A549 (cell line): ENCODE measurements around the gene PPTC7. TPM values are rescaled to one million over a fixed set of nuclear protein-coding genes. Genes with fewer than 3 reads are reported as not detected.

Experiments
- ATAC-seq, 2 experiments: fragments of 200-7000 bp in 1 of 2; fragments of >200 bp in 1 of 2; cut with Nextera tagmentation in 1 of 2; cut with Tn5 transposase in 1 of 2; 3 replicates each; pipeline versions ENCODE4 v1.8.0 to v1.9.1; 2018 to 2020; ENCODE audit warnings: mild to moderate bottlenecking in 1 of 2, moderate library complexity in 1 of 2
- CTCF ChIA-PET: fragments of 300-600 bp; sonication (Branson Sonifier 250); formaldehyde crosslinking; extraction: SDS; loops from one replicate; lab custom pipeline; 2021; ENCODE audit warnings: antibody characterized with exemption, inconsistent platforms; lab: Yijun Ruan, JAX
- POLR2A ChIA-PET: fragments of 350-600 bp; formaldehyde crosslinking; extraction: SDS; loops from one replicate; lab custom pipeline; 2021; ENCODE audit warnings: antibody characterized with exemption, inconsistent platforms; lab: Yijun Ruan, JAX
- DNase-seq, 2 experiments: peaks; one replicate each; pipeline versions ENCODE4 v3.0.0 to v3.0.0-alpha.2; 2011 to 2016; ENCODE audit warnings: low read depth in 1 of 2, low spot score in 1 of 2
- FAIRE-seq: peaks from 2 replicates; lab custom pipeline; 2011; peaks lifted over from hg19 to GRCh38; lab: Jason Lieb, UNC
- H3K27ac ChIP-seq, 2 experiments: fragments of >200 bp; sonication (Bioruptor Twin); formaldehyde crosslinking; 3 replicates each; pipeline ENCODE4 v1.5.1; 2016 to 2017
- H3K4me1 ChIP-seq: fragments of >200 bp; sonication (Bioruptor Twin); formaldehyde crosslinking; 3 replicates; pipeline ENCODE4 v1.6.1; 2016
- H3K4me2 ChIP-seq: fragments of >200 bp; sonication (Bioruptor Twin); formaldehyde crosslinking; 3 replicates; pipeline ENCODE4 v1.6.1; 2016
- H3K4me3 ChIP-seq: fragments of >200 bp; sonication (Bioruptor Twin); formaldehyde crosslinking; 3 replicates; pipeline ENCODE4 v1.5.1; 2016
- H3K9me3 ChIP-seq: fragments of >200 bp; sonication (Bioruptor Twin); formaldehyde crosslinking; 3 replicates; pipeline ENCODE4 v1.6.1; 2016
- ATOH8 ChIP-seq: fragments of 250-450 bp; sonication (Bioruptor Pico); IDR thresholded peaks from 2 replicates; pipeline ENCODE4 v1.5.0; 2020; ENCODE audit warnings: low read depth, mild to moderate bottlenecking, moderate library complexity
- CEBPB ChIP-seq, 2 experiments: fragments of >200 bp in 1 of 2; sonication (Bioruptor Twin) in 1 of 2; formaldehyde crosslinking in 1 of 2; IDR thresholded peaks; 2 replicates each; pipeline ENCODE4 v1.6.1; 2012 to 2016
- CHD2 ChIP-seq: fragments of 150-350 bp; IDR thresholded peaks from 2 replicates; pipeline ENCODE4 v1.6.1; 2014; ENCODE audit warnings: low read length; ENCODE audit not compliant: partially characterized antibody
- CTCF ChIP-seq: fragments of >200 bp; sonication (Bioruptor Twin); formaldehyde crosslinking; IDR thresholded peaks from 3 replicates; pipeline ENCODE4 v1.5.1; 2016
- E2F6 ChIP-seq: IDR thresholded peaks from 2 replicates; pipeline ENCODE4 v1.6.1; 2012; ENCODE audit warnings: low read depth, borderline replicate concordance
- EHF ChIP-seq: fragments of 250-450 bp; sonication (Bioruptor Pico); IDR thresholded peaks from 2 replicates; pipeline ENCODE4 v1.5.0; 2020; ENCODE audit warnings: mild to moderate bottlenecking
- ESRRA ChIP-seq: fragments of 150-350 bp; IDR thresholded peaks from 2 replicates; pipeline ENCODE4 v1.6.1; 2014; ENCODE audit warnings: mild to moderate bottlenecking, low read length, borderline replicate concordance
- FOSL2 ChIP-seq, 2 experiments: fragments of 450-650 bp in 1 of 2; fragments of >200 bp in 1 of 2; sonication (Bioruptor Twin) in 1 of 2; formaldehyde crosslinking; IDR thresholded peaks; 2 replicates each; pipeline versions ENCODE4 v1.5.0 to v1.6.1; 2016 to 2020; ENCODE audit warnings: mild to moderate bottlenecking in 1 of 2, moderate library complexity in 1 of 2
- FOXS1 ChIP-seq: fragments of 250-450 bp; sonication (Bioruptor Pico); IDR thresholded peaks from 2 replicates; pipeline ENCODE4 v1.5.0; 2020; ENCODE audit warnings: mild to moderate bottlenecking, moderate library complexity
- HOXB13 ChIP-seq: fragments of 250-450 bp; sonication (Bioruptor Pico); IDR thresholded peaks from 2 replicates; pipeline ENCODE4 v1.5.0; 2020; ENCODE audit warnings: low read depth, mild to moderate bottlenecking, moderate library complexity
- JUNB ChIP-seq: fragments of >200 bp; sonication (Bioruptor Twin); formaldehyde crosslinking; IDR thresholded peaks from 2 replicates; pipeline ENCODE4 v1.6.1; 2016
- NR3C1 ChIP-seq: fragments of >200 bp; sonication (Bioruptor Twin); formaldehyde crosslinking; IDR thresholded peaks from 3 replicates; pipeline ENCODE4 v1.6.1; 2017
- PHF8 ChIP-seq: fragments of 200-600 bp; sonication (generic); IDR thresholded peaks from 2 replicates; pipeline ENCODE4 v1.6.1; 2016; ENCODE audit warnings: low read depth, mild to moderate bottlenecking, antibody characterized with exemption, moderate library complexity, borderline replicate concordance
- RAD21 ChIP-seq, 2 experiments: fragments of >200 bp in 1 of 2; sonication (Bioruptor Twin) in 1 of 2; formaldehyde crosslinking in 1 of 2; IDR thresholded peaks in 1 of 2; conservative IDR thresholded peaks in 1 of 2; 2 replicates in 1 of 2; 3 replicates in 1 of 2; pipeline ENCODE4 v1.6.1; 2012 to 2018; ENCODE audit warnings: inconsistent platforms in 1 of 2
- RCOR1 ChIP-seq: fragments of 150-350 bp; IDR thresholded peaks from 2 replicates; pipeline ENCODE4 v1.6.1; 2014; ENCODE audit warnings: antibody characterized with exemption, low read length, low read depth
- REST ChIP-seq: fragments of 200-600 bp; sonication (generic); IDR thresholded peaks from 2 replicates; pipeline ENCODE4 v1.6.1; 2016; ENCODE audit warnings: antibody characterized with exemption, mild to moderate bottlenecking, moderate library complexity
- RNF2 ChIP-seq: fragments of 200-600 bp; sonication (generic); IDR thresholded peaks from 2 replicates; pipeline ENCODE4 v1.6.1; 2016; ENCODE audit warnings: low read depth, mild to moderate bottlenecking, antibody characterized with exemption, moderate library complexity, borderline replicate concordance
- TP53 ChIP-seq: fragments of 250-450 bp; sonication (Bioruptor Pico); IDR thresholded peaks from 2 replicates; pipeline ENCODE4 v1.5.0; 2021; ENCODE audit warnings: mild to moderate bottlenecking, moderate library complexity
- ZC3H11A ChIP-seq: fragments of 450-650 bp; IDR thresholded peaks from 2 replicates; pipeline ENCODE4 v1.6.1; 2014; ENCODE audit warnings: antibody characterized with exemption, mild to moderate bottlenecking
- ZNF302 ChIP-seq: fragments of 250-450 bp; sonication (Bioruptor Pico); IDR thresholded peaks from 2 replicates; pipeline ENCODE4 v1.9.0; 2021; ENCODE audit warnings: inconsistent platforms, mild to moderate bottlenecking, moderate library complexity
- WGBS: methylation state at CpG from one replicate; pipeline ENCODE4 v1.1.6; 2017; ENCODE audit errors: missing lambda C conversion rate; 5-methylcytosine and 5-hydroxymethylcytosine counted together
- polyA plus RNA-seq, 4 experiments: library from polyadenylated mRNA; depleted of rRNA in 3 of 4; stranded (reverse); fragments of >200 nt; fragmentation: RNase III in 1 of 4; extraction: RNeasy Plus Mini Kit Qiagen cat#74134 plus additional on column Dnase treatment in 1 of 4; gene quantifications; 2 replicates in 3 of 4; 3 replicates in 1 of 4; pipeline ENCODE4 v1.2.3, GENCODE V29; 2011 to 2017

The PPTC7 gene
- polyA plus RNA-seq, 2 of the 4 experiments (the other 2 are of a cell fraction): 15.1 to 30.3 TPM

- Histone ChIP-seq H3K4me2 (no peak overlapping the region), H3K9me3 (no peaks in the 10 kb centered on the region), H3K27ac (no peak overlapping the region), H3K4me1 (peaks cover 15% of the 10 kb centered on the region; the same call in 2 of the 3 replicates), H3K4me3 (no peak overlapping the region)
- ATAC-seq (no peak), FAIRE-seq (no peak), DNase-seq (no peak)
- CTCF ChIA-PET: interaction anchor here (1.4 to 10.7 kb wide), 3 partner anchors 15 to 72 kb away, joined by 5 to 130 read pairs (median 5); no protein-coding TSS in a partner anchor
- no peak for TF ChIP-seq CHD2
- TF ChIP-seq RNF2: no peak
- no peak for TF ChIP-seq HOXB13 (CRISPR knock-in tag)
- TF ChIP-seq E2F6: no peak
- no peak for TF ChIP-seq RAD21 (conservative IDR thresholded peaks at IDR 0.05 in 1 of 2, IDR thresholded peaks at IDR 0.05 in 1 of 2)
- TF ChIP-seq ATOH8: no peak
- no peak for TF ChIP-seq PHF8
- TF ChIP-seq ESRRA: no peak
- TF ChIP-seq REST: no peak
- no peak for TF ChIP-seq ZNF302 (CRISPR knock-in tag)
- TF ChIP-seq FOSL2 (IDR thresholded peaks at IDR 0.05): no peak
- TF ChIP-seq FOSL2 (CRISPR knock-in tag; IDR thresholded peaks at IDR 0.05): no peak
- TF ChIP-seq CEBPB (IDR thresholded peaks at IDR 0.05): no peak
- TF ChIP-seq FOXS1 (CRISPR knock-in tag): no peak
- no peak for TF ChIP-seq RCOR1
- TF ChIP-seq JUNB: no peak
- no peak for TF ChIP-seq TP53
- TF ChIP-seq ZC3H11A: no peak
- TF ChIP-seq NR3C1: no peak
- TF ChIP-seq CTCF: no peak
- TF ChIP-seq EHF: no peak
- 53% methylated on average over 7 of the region's 7 CpGs for WGBS
- POLR2A ChIA-PET: interaction anchor here (1.0 to 1.6 kb wide), 2 partner anchors 117 to 154 kb away, joined by 4 to 15 read pairs; partner anchors contain the start of genes FAM216A and GPN3
Observed at GRCh38 chr12:110585231-110585799, 2.2 kb upstream of the PPTC7 start.
